Ramos (cell line): ENCODE measurements around the gene MAG.

Source experiments
- in situ Hi-C: fragments of 300-500 bp; cut with MboI; formaldehyde crosslinking; loops from one replicate; pipeline ENCODE4 v1.14.3; 2022; ENCODE audit warnings: low sequenced_read_pairs; ENCODE audit not compliant: unreplicated experiment

MAG gene

DNA sequence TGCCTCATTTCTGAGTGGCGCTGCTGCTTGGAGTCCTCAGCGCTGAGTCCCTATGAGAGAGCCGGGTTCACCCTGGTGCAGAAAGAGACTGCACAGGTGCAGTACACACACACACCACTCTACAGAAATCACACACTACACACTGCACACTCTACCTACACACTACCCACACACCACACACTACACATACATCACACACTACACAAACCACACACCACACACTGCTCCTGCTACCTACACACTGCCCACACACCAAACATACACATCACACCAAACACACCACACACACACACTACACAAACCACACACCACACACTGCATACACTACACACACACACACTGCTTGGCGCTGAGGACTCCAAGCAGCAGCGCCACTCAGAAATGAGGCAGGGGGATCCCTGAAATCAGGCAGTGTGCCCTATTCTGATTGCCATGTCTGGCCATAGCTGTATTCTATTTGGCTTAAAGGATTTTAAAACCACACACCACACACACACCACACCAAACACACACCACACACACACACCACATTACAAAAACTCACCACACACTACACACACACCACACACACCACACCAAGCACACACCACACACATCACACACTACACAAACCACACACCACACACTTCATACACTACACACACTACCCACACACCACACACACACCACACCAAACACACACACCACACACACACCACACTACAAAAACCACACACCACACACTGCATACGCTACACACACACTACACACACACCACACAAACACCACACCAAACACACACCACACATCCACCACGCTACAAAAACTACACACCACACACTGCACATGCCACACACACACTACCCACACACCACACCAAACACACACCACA lies 4.9 kb downstream of the MAG start:
- in situ Hi-C loops, result no loop called here

GRCh38 chr19:35297515-35297848 lies 5.5 kb downstream of the MAG start:
- in situ Hi-C loops, result no loop called here

DNA sequence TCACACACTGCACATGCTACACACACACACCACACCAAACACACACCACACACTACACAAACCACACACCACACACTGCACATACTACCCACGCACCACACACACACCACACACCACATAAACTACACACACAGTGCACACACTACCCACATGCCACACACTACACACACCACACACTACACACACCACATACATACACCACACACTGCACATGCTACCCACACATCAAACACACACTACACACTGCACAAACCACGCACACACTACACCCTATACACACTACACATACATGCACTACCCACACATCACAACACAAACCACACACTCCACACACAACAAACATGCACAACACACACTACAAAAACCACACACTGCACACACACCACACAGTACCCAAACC lies 6.0 kb downstream of the MAG start:
- in situ Hi-C loops, result no loop called here

DNA sequence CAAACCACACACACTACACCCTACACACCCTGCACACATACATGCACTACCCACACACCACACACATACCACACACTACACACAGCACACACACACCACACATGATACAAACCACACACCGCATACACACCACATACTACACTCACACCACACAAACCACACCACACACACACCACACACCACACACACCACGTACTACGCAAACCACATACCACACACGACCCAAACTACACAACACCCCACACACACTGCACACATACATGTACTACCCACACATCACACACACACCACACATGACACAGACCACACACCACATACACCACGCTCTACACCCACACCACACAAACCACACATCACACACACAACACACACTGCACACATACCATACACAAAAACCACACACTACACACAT lies 6.6 kb downstream of the MAG start:
- in situ Hi-C loops, result no loop called here

DNA sequence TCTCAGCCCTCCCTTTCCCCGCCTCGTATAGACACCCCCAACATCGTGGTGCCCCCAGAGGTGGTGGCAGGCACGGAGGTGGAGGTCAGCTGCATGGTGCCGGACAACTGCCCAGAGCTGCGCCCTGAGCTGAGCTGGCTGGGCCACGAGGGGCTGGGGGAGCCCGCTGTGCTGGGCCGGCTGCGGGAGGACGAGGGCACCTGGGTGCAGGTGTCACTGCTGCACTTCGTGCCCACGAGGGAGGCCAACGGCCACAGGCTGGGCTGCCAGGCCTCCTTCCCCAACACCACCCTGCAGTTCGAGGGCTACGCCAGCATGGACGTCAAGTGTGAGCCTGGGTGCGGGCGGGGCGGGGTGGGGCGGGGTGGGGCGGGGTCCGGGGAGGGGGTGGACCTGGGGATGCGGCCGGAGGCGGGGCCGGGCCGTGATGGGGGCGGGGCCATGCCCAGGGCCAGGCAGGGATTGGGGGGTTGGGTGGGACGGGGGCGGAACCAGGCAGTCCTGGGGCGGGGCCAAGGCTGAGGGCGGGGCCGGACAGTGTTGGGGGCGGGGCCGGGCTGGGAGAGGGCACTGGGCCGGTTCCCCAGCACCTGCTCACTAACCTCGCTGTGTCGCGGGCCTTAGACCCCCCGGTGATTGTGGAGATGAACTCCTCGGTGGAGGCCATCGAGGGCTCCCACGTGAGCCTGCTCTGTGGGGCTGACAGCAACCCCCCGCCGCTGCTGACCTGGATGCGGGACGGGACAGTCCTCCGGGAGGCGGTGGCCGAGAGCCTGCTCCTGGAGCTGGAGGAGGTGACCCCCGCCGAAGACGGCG lies 7.8 kb downstream of the MAG start:
- in situ Hi-C loops, result no loop called here

DNA sequence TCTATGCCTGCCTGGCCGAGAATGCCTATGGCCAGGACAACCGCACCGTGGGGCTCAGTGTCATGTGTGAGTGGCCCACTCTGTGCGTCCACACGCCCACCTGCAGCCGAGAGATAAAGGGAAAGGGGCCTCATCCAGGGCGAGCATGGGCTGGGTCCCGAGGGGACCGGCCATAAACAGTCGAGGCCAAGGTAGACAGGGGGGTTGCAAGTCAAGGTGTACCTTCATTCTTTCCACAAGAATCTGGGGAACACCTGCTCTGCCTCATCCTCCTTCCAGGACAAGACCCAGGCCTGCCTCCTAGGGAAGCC lies 8.3 kb downstream of the MAG start:
- in situ Hi-C loops, result no loop called here

- in situ Hi-C loops, result no loop called here
Observed at GRCh38 chr19:35301961-35302360, 10.0 kb downstream of the MAG start.

GRCh38 chr19:35302446-35302845 lies 10.5 kb downstream of the MAG start:
- in situ Hi-C loops, result no loop called here

DNA sequence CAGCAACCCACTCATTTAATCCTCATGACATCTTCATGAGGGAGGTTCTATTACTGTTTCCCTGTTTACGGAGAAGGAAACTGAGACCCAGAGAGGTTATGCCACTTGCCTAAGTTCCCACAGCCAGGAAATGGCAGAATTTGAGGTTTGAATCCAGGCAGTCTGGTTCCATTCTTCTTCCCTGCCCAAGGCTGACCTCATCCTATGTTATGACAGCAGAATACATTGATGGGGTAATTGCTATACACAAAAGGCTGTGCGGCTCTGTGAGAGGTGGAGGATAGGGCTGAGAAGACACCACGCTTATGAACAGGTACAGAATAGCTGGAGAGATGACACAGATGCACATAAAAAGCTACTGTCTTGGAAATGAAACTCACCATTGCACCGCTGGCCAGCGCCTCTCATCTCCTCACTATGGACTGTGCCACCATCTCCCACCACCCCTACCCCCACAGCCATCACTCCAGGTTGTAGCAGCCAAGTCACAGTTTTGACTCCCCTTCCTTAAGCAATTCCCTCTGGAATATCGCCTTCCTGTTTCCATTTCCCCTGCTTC lies 11.5 kb downstream of the MAG start:
- in situ Hi-C loops, result no loop called here

GRCh38 chr19:35304036-35304435 lies 12.1 kb downstream of the MAG start:
- in situ Hi-C loops, result no loop called here

GRCh38 chr19:35305181-35305580 lies 13.2 kb downstream of the MAG start:
- in situ Hi-C loops, result no loop called here

DNA sequence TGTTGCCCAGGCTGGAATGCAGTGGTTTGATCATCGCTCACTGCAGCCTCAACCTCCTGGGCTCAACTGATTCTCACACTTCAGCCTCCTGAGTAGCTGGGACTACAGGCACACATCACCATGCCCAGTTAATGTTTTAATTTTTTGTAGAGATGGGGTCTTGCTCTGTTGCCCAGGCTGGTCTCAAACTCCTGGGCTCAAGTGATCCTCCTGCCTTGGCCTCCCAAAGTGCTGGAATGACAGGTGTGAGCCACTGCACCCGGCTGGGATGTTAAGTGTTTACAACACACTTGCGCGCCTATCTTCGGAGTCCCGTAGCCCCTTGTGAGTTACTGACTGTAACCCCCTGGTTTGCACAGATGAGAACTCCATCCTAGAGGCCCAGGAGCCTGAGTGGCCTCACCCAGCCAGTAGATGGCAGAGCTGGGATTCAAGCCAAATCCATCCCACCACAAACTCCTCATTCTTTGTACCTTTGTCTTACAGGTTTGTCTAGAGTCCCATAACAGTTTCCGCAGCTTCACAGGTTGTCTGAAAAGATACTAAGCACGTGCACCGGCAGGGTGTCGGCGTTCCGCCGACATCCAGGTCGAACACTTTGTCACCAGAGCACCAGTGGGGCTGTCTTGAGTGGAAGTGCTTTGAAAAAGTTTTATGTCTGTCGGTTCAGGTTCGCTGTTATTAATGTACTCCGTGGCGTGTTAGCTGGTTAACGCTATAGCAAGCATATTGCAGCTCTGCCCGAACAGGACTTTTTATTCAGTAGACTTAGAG lies 14.7 kb downstream of the MAG start:
- in situ Hi-C loops, result no loop called here

DNA sequence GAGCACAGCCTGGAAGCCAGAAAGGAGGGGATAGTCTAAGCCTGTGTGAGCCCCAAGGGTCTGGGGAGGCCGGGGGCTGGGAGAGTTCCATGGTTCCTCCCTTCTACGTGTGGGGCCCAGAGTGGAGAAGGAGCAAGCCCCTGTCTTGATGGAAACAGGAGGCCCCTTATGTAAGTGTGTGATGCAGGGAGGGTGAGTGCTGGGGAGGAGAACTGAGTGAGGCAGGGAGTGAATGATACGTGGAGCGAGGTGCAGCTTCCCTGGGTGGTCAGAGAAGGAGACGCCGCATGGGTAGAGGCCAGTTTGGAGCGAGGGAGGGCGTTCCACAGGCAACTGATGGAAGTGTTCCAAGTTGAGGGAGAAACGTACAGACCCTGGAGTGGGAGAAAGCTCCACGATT lies 16.0 kb downstream of the MAG start:
- in situ Hi-C loops, result no loop called here

- in situ Hi-C loops, result no loop called here
Observed at GRCh38 chr19:35308910-35309309, 16.9 kb downstream of the MAG start.

DNA sequence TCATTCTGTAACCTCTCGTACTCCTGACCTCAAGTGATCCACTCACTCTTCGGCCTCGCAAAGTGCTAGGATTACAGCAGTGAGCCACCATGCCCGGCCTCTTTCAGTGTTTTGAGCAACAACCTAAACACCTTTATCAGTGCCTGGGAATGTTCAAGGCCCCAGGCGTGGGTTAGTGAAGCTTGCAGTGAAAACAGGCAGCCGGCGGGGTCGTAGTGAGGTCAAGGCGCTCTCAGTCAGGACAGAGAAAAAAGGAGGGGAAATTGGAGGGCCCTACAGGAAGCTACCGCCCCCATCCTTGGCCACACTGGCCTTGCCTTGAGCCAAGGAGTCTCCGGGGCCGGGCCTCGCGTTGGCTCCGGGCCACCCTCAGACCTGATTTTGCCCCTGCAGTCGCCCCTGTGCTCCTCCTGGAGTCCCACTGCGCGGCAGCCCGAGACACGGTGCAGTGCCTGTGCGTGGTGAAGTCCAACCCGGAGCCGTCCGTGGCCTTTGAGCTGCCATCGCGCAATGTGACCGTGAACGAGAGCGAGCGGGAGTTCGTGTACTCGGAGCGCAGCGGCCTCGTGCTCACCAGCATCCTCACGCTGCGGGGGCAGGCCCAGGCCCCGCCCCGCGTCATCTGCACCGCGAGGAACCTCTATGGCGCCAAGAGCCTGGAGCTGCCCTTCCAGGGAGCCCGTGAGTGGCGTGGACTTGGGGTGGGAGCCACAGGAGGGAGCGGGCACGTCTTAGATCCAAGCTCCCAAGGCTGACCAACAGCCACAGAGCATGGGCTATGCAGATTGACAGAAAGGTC lies 17.7 kb downstream of the MAG start:
- in situ Hi-C loops, result no loop called here

- in situ Hi-C loops, result no loop called here
Observed at GRCh38 chr19:35310331-35310730, 18.4 kb downstream of the MAG start.

DNA sequence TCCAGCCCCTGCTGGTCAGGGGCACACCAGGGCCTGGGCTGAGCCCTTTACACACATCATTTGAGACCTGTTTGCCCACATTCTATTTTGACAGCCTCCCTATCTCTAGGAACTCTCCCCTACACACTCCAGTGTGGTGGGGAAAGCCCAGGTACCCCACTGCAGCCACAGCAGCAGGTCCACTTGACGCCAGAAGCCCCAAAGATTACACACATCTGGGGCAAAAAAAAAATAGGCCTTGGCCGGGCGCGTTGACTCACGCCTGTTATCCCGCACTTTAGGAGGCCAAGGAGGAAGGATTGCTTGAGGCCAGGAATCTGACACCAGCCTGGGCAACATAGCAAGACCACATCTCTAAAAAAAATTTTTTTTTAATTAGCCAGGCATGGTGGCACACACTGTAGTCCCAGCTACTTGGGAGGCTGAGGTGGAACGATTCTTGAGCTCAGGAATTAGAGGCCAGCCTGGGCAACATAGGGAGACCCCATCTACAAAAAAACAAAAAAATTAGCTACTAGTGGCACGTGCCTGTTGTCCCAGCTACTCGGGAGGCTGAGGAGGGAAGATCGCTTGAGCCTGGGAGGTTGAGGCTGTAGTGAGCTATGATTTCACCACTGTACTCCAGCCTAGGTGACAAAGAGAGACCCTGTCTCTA lies 19.0 kb downstream of the MAG start:
- in situ Hi-C loops, result no loop called here

DNA sequence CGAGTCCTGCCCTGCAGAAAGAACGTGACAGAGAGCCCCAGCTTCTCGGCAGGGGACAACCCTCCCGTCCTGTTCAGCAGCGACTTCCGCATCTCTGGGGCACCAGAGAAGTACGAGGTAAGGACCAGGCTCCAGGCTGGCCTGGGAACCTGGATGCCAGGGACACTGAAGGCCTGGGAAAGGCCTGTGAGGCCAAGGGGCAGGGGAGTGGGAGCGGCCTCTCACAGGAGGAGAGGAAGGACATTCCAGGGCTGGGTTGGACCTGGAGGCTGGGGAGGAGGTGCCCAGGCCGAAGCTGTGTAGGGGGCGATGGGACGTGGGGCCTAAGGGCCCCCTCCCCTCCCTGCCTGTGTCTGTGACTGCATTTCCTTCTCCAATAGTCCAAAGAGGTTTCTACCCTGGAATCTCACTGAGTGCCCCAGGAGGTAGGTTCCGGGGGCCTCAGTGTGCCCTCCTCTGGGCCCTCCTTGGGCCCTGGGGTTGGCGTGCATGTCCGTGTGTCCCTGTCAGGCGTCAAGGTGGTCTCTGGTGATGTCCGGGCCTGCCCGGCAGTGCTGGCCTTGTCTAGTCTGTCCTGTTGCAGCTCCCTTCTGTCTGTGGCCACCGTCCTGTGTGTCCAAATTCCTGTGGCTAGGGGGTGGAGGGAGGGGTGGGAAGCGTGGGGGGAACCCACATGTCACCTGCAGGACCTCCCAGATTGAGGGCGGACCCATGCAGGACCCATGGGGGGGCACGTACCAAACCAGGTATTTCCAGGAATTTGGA lies 20.1 kb downstream of the MAG start:
- in situ Hi-C loops, result no loop called here

DNA sequence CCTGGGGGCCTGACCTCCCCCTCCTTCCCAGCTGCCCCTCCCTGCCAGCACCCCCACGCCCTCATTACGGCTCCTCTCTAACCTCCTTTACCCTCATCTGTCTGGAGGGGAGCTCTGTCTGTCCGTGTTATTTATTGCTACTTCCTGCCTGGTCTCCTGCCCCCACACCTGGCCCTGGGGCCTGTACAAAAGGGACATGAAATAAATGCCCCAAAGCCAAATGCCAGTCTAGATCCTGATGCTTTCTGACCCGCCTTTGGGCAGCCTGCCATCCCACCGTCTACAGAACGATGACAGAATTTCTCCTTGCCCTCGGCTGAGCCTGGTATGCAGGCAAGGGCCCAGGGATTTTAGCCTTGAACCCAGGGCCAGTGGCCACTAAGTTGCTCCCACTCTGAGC lies 21.6 kb downstream of the MAG start:
- in situ Hi-C loops, result no loop called here
